Transverse colon (tissue), 3 donors: ENCODE data around the gene EXD2.

Experiments
- POLR2A ChIP-seq: fragments of 450-650 bp; IDR thresholded peaks from one replicate; pipeline ENCODE4 v1.6.1; 2016; ENCODE audit warnings: antibody characterized with exemption, mild to moderate bottlenecking, moderate library complexity
- POLR2AphosphoS5 ChIP-seq, 3 donors: sonication (generic); formaldehyde crosslinking; IDR thresholded peaks; one replicate each; pipeline ENCODE4 v1.6.1; 2016; ENCODE audit warnings: antibody characterized with exemption in 3 of 3

- TF ChIP-seq POLR2A (no peak), POLR2AphosphoS5 (IDR thresholded peaks at IDR 0.05) (no peak)
Observed at GRCh38 chr14:69226736-69227135, 35.4 kb downstream of the EXD2 start.
